K562 (cell line): Measurements from ENCODE around the gene CENPX. TPM values are rescaled to one million over a fixed set of nuclear protein-coding genes. Genes with fewer than 3 reads are reported as not detected.

ENCODE experiments used
- CBFA2T2 ChIP-seq: fragments of 450-650 bp; conservative IDR thresholded peaks from 2 replicates; pipeline ENCODE4 v1.6.1; 2017; ENCODE audit warnings: mild to moderate bottlenecking
- ELF2 ChIP-seq: fragments of 250-450 bp; sonication (Bioruptor Pico); IDR thresholded peaks from 2 replicates; pipeline ENCODE4 v1.5.0; 2021; ENCODE audit warnings: mild to moderate bottlenecking
- HDAC1 ChIP-seq, 2 experiments: fragments of 450-650 bp; IDR thresholded peaks; 2 replicates each; pipeline ENCODE4 v1.6.1; 2016 to 2017; ENCODE audit warnings: inconsistent platforms in 1 of 2, mild to moderate bottlenecking in 1 of 2, moderate library complexity in 1 of 2
- HOXB6 ChIP-seq: fragments of 250-450 bp; sonication (Bioruptor Pico); IDR thresholded peaks from 2 replicates; pipeline ENCODE4 v1.5.1; 2022; ENCODE audit warnings: mild to moderate bottlenecking, borderline replicate concordance
- KDM2B ChIP-seq: fragments of 250-450 bp; sonication (Bioruptor Pico); IDR thresholded peaks from 2 replicates; pipeline ENCODE4 v1.8.0; 2021; ENCODE audit warnings: mild to moderate bottlenecking, moderate library complexity
- L3MBTL2 ChIP-seq: fragments of 450-650 bp; IDR thresholded peaks from 2 replicates; pipeline ENCODE4 v1.6.1; 2016; ENCODE audit warnings: mild to moderate bottlenecking, moderate library complexity
- MBD2 ChIP-seq: sonication (generic); IDR thresholded peaks from 2 replicates; pipeline ENCODE4 v1.6.1; 2016; ENCODE audit warnings: low read depth, borderline replicate concordance
- MTA3 ChIP-seq: fragments of 450-650 bp; formaldehyde crosslinking; IDR thresholded peaks from 2 replicates; pipeline ENCODE4 v1.6.1; 2017; ENCODE audit warnings: mild to moderate bottlenecking, borderline replicate concordance
- SAFB ChIP-seq: fragments of 200-400 bp; formaldehyde crosslinking; IDR thresholded peaks from 2 replicates; pipeline ENCODE4 v1.6.1; 2017; ENCODE audit warnings: low read depth, low read length, borderline replicate concordance
- SAP30 ChIP-seq: fragments of 200-600 bp; sonication (generic); IDR thresholded peaks from 2 replicates; pipeline ENCODE4 v1.6.1; 2012; ENCODE audit warnings: borderline replicate concordance, low read depth, mild to moderate bottlenecking, moderate library complexity, low read length, control low read depth, inconsistent platforms; ENCODE audit not compliant: insufficient read depth, poor library complexity, severe bottlenecking
- polyA plus RNA-seq, 8 experiments: library from polyadenylated mRNA; depleted of rRNA in 4 of 8; stranded (reverse) in 5 of 8; unstranded in 3 of 8; fragments of >200 nt; fragmentation: Nextera tagmentation in 2 of 8; fragmentation: Illumina TruSeq in 1 of 8; extraction: Ambion mirVana in 2 of 8; extraction: Trizol in 1 of 8; gene quantifications; 2 replicates each; pipeline versions ENCODE4 v1.2.1 to v1.2.3, GENCODE V29; 2011 to 2014; ENCODE audit warnings: inconsistent platforms in 1 of 8, missing spikeins in 1 of 8
- total RNA-seq, 7 experiments: library from RNA; depleted of rRNA in 6 of 7; stranded (reverse); fragments of >200 nt in 6 of 7; fragmentation: Illumina TruSeq in 2 of 7; extraction: Trizol in 2 of 7; gene quantifications; 2 replicates each; pipeline versions ENCODE4 v1.2.1 to v1.2.3, GENCODE V29; 2011 to 2021; ENCODE audit warnings: low replicate concordance in 1 of 7

Gene CENPX
- total and polyA plus RNA-seq, 9 of the 15 experiments (the other 6 are each of a cell fraction or from before 2014, with no cell fraction given): 32.7 to 352 (median 127) TPM

DNA sequence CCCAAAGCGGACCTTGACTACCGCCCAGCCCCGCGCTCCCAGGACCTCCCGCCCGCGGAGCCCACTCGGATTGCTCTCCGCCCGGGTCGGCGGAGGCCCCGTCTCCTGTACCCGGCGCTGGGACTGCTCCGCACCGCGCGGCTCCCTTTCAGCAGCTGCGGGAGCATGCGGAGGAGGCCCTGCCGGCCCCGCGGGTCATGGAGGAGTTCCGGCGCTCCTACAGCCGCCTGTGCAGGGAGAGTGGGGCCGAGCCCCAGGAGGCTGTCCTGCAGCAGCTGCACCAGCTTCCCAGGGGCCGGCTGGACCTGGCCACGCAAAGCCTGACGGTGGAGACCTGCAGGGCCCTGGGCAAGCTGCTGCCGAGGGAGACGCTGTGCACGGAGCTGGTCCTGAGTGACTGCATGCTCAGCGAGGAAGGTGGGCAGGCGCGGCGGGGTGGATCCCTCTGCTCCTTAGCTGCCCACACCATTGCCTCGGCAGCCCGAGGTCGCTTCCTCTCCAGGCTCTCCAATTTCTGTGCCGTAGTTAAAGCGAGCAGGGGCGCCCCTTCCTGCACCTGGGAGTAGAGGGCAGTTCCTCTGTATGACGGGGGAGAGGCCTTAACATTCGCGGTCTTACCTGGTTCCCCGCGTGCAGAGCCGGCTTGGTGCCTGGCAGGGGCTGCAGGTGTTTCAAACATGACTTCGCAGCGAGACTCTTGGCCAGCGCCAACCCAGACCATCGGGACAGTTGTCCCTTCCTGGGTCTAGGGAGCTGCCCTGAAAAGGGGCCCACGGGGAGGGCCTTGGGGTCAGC is 966 bp upstream of the CENPX start (continued):
- TF ChIP-seq SAFB: peak; percentile 36; the same call in 1 of the 2 replicates
- peak in 1 of 2 experiments; percentile 83; a peak in 2 of 4 replicates for TF ChIP-seq HDAC1 (IDR thresholded peaks at IDR 0.05)
- 0 out of 2 replicates have a peak, but pooled peaks have one; percentile 64 for TF ChIP-seq ELF2 (CRISPR knock-in tag)
- TF ChIP-seq MBD2: 0 out of 2 replicates have a peak, but pooled peaks have one; percentile 10
- peak; percentile 80; the same call in 1 of the 2 replicates for TF ChIP-seq KDM2B (CRISPR knock-in tag)
- TF ChIP-seq HOXB6 (CRISPR knock-in tag): no peak
- TF ChIP-seq L3MBTL2: 0 out of 2 replicates have a peak, but pooled peaks have one; percentile 24
- TF ChIP-seq CBFA2T2: no peak
- TF ChIP-seq MTA3: no peak; the same call in 1 of the 2 replicates
- TF ChIP-seq SAP30: peak; percentile 89
